ENCODE results near the gene SLC16A12.
A peak's percentile ranks its signal among the peaks of the same experiment; 100 is the strongest.

The SLC16A12 gene

DNA sequence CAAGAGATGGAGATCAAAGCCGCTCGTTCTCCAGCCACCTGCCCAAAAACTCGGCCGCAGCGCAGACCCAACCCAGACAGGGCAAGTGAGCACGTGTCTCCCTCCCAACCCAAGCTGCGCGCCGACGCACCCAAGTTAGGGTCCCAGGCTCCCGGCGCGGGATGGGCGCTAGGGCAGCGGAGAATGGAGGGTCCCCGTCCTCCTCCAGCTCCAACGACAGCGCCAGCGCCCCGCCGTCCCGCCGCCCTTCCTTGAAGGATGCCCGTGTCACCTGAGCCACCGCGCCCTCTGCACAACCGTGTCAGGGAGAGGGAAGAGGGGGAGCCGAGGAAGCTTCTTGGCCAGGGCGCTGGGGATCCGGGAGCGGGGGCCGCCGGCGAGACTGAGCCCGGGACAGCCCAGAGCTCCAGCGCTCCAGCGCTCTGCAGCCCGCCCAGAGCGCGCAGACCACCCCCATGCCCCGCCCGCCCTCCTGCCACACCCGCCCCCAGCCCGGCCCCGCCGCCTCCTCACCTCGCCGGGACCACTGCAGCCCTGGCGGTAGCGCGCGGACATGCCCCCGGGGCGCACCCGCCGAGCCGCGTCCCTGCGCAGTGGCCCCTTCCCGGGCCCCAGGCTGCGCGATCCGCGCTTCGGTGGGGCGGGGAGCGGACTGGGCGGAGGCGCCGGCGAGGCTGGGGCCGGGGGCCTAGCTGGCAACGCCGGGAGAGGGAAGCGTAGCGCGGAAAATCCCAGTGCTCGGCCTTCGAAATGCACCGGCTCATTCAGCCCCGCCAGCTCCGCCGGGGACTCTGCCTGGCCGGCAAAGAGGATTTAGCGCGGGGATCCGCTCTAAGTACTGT lies at the start of gene SLC16A12:
Gene SLC16A12 (minus strand): TSS at position 424 of the 842 bp plus-strand sequence. CDS start 73,016 bp downstream, outside the sequence.
- CTCF ChIA-PET, result interaction anchor here (0.9 to 2.3 kb wide), 2 partner anchors 27 to 167 kb away, joined by 3 to 7 read pairs; no protein-coding TSS in a partner anchor
- POLR2A ChIA-PET, result no interaction called here
- no peak for DNase-seq (ENCODE audit: low read depth, low spot score)
- H3K4me3 ChIP-seq (ENCODE audit: low read depth, low read length), result peak within 1 kb of the TSS; percentile 56
- TF ChIP-seq, protein P1, sequence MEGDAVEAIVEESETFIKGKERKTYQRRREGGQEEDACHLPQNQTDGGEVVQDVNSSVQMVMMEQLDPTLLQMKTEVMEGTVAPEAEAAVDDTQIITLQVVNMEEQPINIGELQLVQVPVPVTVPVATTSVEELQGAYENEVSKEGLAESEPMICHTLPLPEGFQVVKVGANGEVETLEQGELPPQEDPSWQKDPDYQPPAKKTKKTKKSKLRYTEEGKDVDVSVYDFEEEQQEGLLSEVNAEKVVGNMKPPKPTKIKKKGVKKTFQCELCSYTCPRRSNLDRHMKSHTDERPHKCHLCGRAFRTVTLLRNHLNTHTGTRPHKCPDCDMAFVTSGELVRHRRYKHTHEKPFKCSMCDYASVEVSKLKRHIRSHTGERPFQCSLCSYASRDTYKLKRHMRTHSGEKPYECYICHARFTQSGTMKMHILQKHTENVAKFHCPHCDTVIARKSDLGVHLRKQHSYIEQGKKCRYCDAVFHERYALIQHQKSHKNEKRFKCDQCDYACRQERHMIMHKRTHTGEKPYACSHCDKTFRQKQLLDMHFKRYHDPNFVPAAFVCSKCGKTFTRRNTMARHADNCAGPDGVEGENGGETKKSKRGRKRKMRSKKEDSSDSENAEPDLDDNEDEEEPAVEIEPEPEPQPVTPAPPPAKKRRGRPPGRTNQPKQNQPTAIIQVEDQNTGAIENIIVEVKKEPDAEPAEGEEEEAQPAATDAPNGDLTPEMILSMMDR (IDR thresholded peaks at IDR 0.05; ENCODE audit: insufficient read depth, low read length, missing control alignments), result no peak

- no peak overlapping the region for H3K4me3 ChIP-seq (ENCODE audit: low read depth, low read length)
- CTCF ChIA-PET, result interaction anchor here (1.1 to 1.9 kb wide), 2 partner anchors 18 to 155 kb away, joined by 3 to 4 read pairs; no protein-coding TSS in a partner anchor
- POLR2A ChIA-PET, result no interaction called here
- TF ChIP-seq, protein P1 (IDR thresholded peaks at IDR 0.05; ENCODE audit: insufficient read depth, low read length, missing control alignments), result no peak
- DNase-seq (ENCODE audit: low read depth, low spot score), result no peak
Observed at GRCh38 chr10:89582022-89582421, 46.6 kb upstream of the SLC16A12 start.

- H3K4me3 ChIP-seq (ENCODE audit: low read depth, low read length), result no peak overlapping the region
- DNase-seq (ENCODE audit: low read depth, low spot score), result no peak
- POLR2A ChIA-PET, result no interaction called here
- TF ChIP-seq, protein P1 (IDR thresholded peaks at IDR 0.05; ENCODE audit: insufficient read depth, low read length, missing control alignments), result no peak
- CTCF ChIA-PET, result interaction anchor here (1.2 to 1.3 kb wide), 3 partner anchors 14 to 148 kb away, joined by 3 to 5 read pairs (median 5); no protein-coding TSS in a partner anchor
Observed at GRCh38 chr10:89580243-89580642, 44.8 kb upstream of the SLC16A12 start.

DNA sequence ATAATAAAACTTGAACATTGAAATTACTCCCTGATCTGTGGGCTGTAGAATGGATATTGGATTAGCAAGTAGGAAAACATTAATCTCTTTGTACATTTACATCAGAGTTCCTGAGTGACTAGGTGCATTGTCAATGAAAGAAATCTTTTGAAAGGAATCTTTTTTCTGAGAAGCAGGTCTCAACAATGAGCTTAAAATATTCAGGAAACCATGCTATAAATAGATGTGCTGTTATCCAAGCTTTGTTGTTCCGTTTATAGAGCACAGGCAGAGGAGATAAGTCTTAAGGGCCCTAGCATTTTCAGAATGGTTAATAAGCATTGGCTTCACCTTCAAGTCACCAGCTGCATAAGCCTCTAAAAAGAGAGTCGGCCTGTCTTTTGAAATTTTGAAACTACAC lies 41.3 kb upstream of the SLC16A12 start:
- TF ChIP-seq, protein P1 (IDR thresholded peaks at IDR 0.05; ENCODE audit: insufficient read depth, low read length, missing control alignments), result no peak
- no peak overlapping the region for H3K4me3 ChIP-seq (ENCODE audit: low read depth, low read length)
- DNase-seq (ENCODE audit: low read depth, low spot score), result no peak
- POLR2A ChIA-PET, result no interaction called here
- CTCF ChIA-PET, result interaction anchor here (0.9 to 1.4 kb wide), 4 partner anchors 10 to 20 kb away, joined by 3 to 6 read pairs (median 4); no protein-coding TSS in a partner anchor

DNA sequence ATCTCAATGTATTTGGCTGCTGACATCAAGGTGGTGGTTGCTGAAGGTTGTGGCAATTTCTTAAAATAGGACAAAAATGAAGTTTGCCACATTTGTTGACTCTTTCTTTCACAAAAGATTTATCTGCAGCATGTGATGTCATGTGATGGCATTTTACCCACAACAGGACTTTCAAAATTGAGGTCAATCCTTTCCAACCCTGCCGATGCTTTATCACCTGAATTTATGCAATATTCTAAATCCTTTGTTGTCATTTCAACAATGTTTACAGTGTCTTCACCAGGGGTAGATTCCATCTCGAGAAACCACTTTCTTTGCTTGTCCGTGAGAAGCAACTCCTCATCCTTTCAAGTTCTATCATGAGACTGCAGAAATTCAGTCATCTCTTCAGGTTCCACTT lies 40.6 kb upstream of the SLC16A12 start:
- no peak overlapping the region for H3K4me3 ChIP-seq (ENCODE audit: low read depth, low read length)
- ChIA-PET POLR2A (no interaction called here), CTCF (interaction anchor here (1.0 kb wide), 1 partner anchor 21 kb away, joined by 3 read pairs; no protein-coding TSS in a partner anchor)
- TF ChIP-seq, protein P1 (IDR thresholded peaks at IDR 0.05; ENCODE audit: insufficient read depth, low read length, missing control alignments), result no peak
- DNase-seq (ENCODE audit: low read depth, low spot score), result no peak

DNA sequence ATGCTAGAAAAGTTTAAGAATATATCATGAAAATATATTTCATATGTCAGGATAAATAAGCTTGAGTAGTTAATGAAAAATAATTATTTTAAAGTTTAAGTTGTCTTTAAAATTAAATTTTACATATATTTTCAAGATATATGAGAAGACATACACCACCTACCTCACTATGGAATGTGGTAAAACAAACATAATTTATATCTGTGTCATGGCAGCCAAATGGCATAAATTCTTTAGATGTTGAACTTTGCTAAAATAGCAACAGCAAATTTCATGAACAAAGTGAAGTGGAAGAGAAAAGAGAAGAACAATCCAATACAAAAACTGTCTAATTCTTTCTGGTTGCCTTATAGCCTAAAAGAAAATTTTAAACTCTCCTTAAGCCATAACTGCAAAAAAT lies 39.6 kb upstream of the SLC16A12 start:
- H3K4me3 ChIP-seq (ENCODE audit: low read depth, low read length), result no peak overlapping the region
- ChIA-PET POLR2A (no interaction called here), CTCF (interaction anchor here (0.6 to 1.6 kb wide), 2 partner anchors 10 to 109 kb away, joined by 3 to 6 read pairs; no protein-coding TSS in a partner anchor)
- TF ChIP-seq, protein P1 (IDR thresholded peaks at IDR 0.05; ENCODE audit: insufficient read depth, low read length, missing control alignments), result no peak
- DNase-seq (ENCODE audit: low read depth, low spot score), result no peak
